ENCODE results near the gene TRIM2. TPM values are rescaled to one million over a fixed set of nuclear protein-coding genes. Genes with fewer than 3 reads are reported as not detected.

TRIM2 gene
- total RNA-seq, 1 experiment from 2014 or later, result 18.9 TPM

- ATAC-seq, result no peak
- intact Hi-C loops (cut with micrococcal nuclease), result no loop called here
Measured at GRCh38 chr4:153166716-153167501, 37.3 kb upstream of the TRIM2 start.

GRCh38 chr4:153169776-153170175, 34.5 kb upstream of the TRIM2 start:
- H3K9me3 ChIP-seq (ENCODE audit: low read length), result no peaks in the 10 kb centered on the region
- no peaks in the 10 kb centered on the region for H3K79me2 ChIP-seq (ENCODE audit: low read length)
- no peak overlapping the region for H3K4me2 ChIP-seq (ENCODE audit: low read length)
- H3K9ac ChIP-seq (ENCODE audit: low read length), result no peak overlapping the region
- DNase-seq, result no peak
- no peaks in the 10 kb centered on the region for H3K36me3 ChIP-seq (ENCODE audit: low read depth, low read length)
- no peaks in the 10 kb centered on the region for H3K27me3 ChIP-seq (ENCODE audit: low read length)
- ChIA-PET POLR2A (ENCODE audit: unreplicated experiment) (no interaction called here), CTCF (no interaction called here)
- H3K4me3 ChIP-seq (ENCODE audit: low read length), result no peak overlapping the region
- intact Hi-C loops (cut with micrococcal nuclease), result no loop called here
- no peaks in the 10 kb centered on the region for H3K4me1 ChIP-seq (ENCODE audit: insufficient read depth, low read length)
- H4K20me1 ChIP-seq (ENCODE audit: low read length), result no peaks in the 10 kb centered on the region
- TF ChIP-seq CTCF (conservative IDR thresholded peaks at IDR 0.05; ENCODE audit: low read depth, low read length) (no peak), EZH2 (IDR thresholded peaks at IDR 0.05; ENCODE audit: low read length, unreplicated experiment) (no peak), EZH2phosphoT487 (IDR thresholded peaks at IDR 0.05; ENCODE audit: borderline replicate concordance, low read length) (no peak)
- BruUV-seq (replicated peaks), result no TSS peak
- H3K27ac ChIP-seq (ENCODE audit: low read length), result no peak overlapping the region
- H3F3A ChIP-seq (ENCODE audit: low read length, unreplicated experiment), result no peaks in the 10 kb centered on the region
- no peaks in the 10 kb centered on the region for H3K9me2 ChIP-seq (replicated peaks; ENCODE audit: low read length)
- no peak overlapping the region for H2AFZ ChIP-seq (ENCODE audit: low read length)
- no peak for ATAC-seq

More at GRCh38 chr4:153166716-153167501, 37.3 kb upstream of the TRIM2 start:
- H3K36me3 ChIP-seq (ENCODE audit: low read depth, low read length), result no peaks in the 10 kb centered on the region
- no peaks in the 10 kb centered on the region for H3K4me1 ChIP-seq (ENCODE audit: insufficient read depth, low read length)
- no peaks in the 10 kb centered on the region for H4K20me1 ChIP-seq (ENCODE audit: low read length)
- CTCF ChIA-PET, result no interaction called here
- no peaks in the 10 kb centered on the region for H3F3A ChIP-seq (ENCODE audit: low read length, unreplicated experiment)
- H3K9me3 ChIP-seq (ENCODE audit: low read length), result no peaks in the 10 kb centered on the region
- H3K4me2 ChIP-seq (ENCODE audit: low read length), result no peak overlapping the region
- H3K27ac ChIP-seq (ENCODE audit: low read length), result no peak overlapping the region
- POLR2A ChIA-PET (ENCODE audit: unreplicated experiment), result no interaction called here
- no peak overlapping the region for H2AFZ ChIP-seq (ENCODE audit: low read length)
- H3K27me3 ChIP-seq (ENCODE audit: low read length), result no peaks in the 10 kb centered on the region
- H3K9ac ChIP-seq (ENCODE audit: low read length), result no peak overlapping the region
- TF ChIP-seq CTCF (conservative IDR thresholded peaks at IDR 0.05; ENCODE audit: low read depth, low read length), result no peak
- TF ChIP-seq EZH2phosphoT487 (IDR thresholded peaks at IDR 0.05; ENCODE audit: borderline replicate concordance, low read length), result no peak
- no peak for TF ChIP-seq EZH2 (IDR thresholded peaks at IDR 0.05; ENCODE audit: low read length, unreplicated experiment)
- no peak overlapping the region for H3K4me3 ChIP-seq (ENCODE audit: low read length)
- H3K9me2 ChIP-seq (replicated peaks; ENCODE audit: low read length), result no peaks in the 10 kb centered on the region
- BruUV-seq (replicated peaks), result no TSS peak
- H3K79me2 ChIP-seq (ENCODE audit: low read length), result no peaks in the 10 kb centered on the region
- DNase-seq, result no peak

GRCh38 chr4:153170407-153170806, 33.8 kb upstream of the TRIM2 start:
- CTCF ChIA-PET, result no interaction called here
- no peak for DNase-seq
- Histone ChIP-seq H3K27ac (ENCODE audit: low read length) (no peak overlapping the region), H4K20me1 (ENCODE audit: low read length) (no peaks in the 10 kb centered on the region), H3K9me2 (replicated peaks; ENCODE audit: low read length) (no peaks in the 10 kb centered on the region), H3K9me3 (ENCODE audit: low read length) (no peaks in the 10 kb centered on the region), H3K27me3 (ENCODE audit: low read length) (no peaks in the 10 kb centered on the region), H3K36me3 (ENCODE audit: low read depth, low read length) (no peaks in the 10 kb centered on the region), H3K9ac (ENCODE audit: low read length) (no peak overlapping the region), H3K4me1 (ENCODE audit: insufficient read depth, low read length) (no peaks in the 10 kb centered on the region), H3F3A (ENCODE audit: low read length, unreplicated experiment) (no peaks in the 10 kb centered on the region), H3K4me3 (ENCODE audit: low read length) (no peak overlapping the region), H3K4me2 (ENCODE audit: low read length) (no peak overlapping the region), H2AFZ (ENCODE audit: low read length) (no peak overlapping the region), H3K79me2 (ENCODE audit: low read length) (no peaks in the 10 kb centered on the region)
- TF ChIP-seq EZH2 (IDR thresholded peaks at IDR 0.05; ENCODE audit: low read length, unreplicated experiment) (no peak), EZH2phosphoT487 (IDR thresholded peaks at IDR 0.05; ENCODE audit: borderline replicate concordance, low read length) (no peak), CTCF (conservative IDR thresholded peaks at IDR 0.05; ENCODE audit: low read depth, low read length) (no peak)
- BruUV-seq (replicated peaks), result no TSS peak
- intact Hi-C loops (cut with micrococcal nuclease), result no loop called here
- POLR2A ChIA-PET (ENCODE audit: unreplicated experiment), result no interaction called here
- no peak for ATAC-seq

Measured in PC-3 (cell line).